HG03039 (cell line): ENCODE measurements around the gene NMT1.
"Not testable (repeated sequence)": the region's sequence is repeated elsewhere in the genome, so short reads cannot be mapped to it uniquely, and the experiment has no call there.

Source experiments
- ATAC-seq: cut with Tn5 transposase; IDR thresholded peaks from one replicate; pipeline ENCODE4 v1.9.1; 2021; ENCODE audit warnings: mild to moderate bottlenecking, moderate library complexity; ENCODE audit not compliant: unreplicated experiment

Gene NMT1

DNA sequence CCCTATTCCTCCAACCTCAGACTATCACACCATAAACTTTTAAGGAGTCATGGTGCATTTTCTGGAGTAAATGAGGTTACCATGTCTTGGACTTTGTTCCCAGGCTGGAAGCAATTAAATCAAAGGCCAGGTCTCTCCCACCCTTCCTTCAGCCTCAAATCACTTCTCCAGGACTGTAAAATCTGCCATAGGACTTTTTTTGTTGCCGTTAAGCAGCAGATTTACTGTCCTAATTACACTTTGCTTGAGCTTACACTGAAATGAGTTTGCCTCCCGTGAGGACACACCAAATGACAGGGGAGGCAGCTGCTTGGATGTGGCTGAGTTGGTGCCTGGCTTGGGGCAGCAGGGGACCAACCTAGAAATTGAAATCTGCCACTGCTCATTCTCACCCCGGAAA is 24.4 kb upstream of the NMT1 start:
- ATAC-seq = no peak

DNA sequence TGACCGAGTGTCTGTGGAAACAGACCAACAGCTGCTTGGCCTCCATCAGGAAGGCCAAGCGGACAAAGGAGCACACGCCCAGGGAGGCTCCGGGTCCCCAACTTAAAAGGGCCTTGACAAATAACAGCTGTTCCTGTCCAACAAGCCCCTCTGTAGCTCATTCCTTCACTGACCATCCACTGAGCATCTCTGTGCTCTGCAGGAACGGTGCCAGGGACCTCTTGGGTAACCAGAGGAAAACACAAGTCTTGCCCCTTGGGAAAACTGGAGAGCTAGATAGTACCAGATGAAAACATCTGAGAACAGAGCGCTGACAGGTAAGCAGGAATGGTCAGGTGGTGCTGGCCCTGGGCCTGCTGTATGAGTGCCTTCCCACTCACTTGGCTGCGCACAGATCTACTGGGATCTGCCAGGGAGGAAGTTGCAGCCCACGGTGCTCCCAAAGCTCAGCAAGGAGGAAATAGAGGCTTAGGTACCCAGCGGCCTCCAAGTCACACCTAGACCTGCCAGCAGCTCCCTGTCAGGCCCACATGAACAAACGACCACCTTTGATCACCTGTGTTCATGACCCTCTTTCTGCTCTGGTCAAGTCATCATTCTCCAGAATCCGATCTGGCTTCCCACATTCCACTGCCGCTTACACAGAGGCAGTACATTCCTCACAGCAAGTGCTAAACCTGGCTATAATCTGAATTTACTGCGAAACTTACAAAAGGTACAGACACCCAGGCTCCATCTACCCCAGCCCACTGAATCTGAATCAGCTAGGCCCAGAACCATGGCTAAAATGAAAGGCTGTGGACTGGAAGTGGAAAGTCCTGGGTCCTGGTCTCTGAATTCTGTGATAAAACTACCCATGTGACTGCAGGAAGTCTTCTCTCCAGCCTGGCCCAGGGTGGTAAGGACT is 22.1 kb upstream of the NMT1 start:
- no peak for ATAC-seq

DNA sequence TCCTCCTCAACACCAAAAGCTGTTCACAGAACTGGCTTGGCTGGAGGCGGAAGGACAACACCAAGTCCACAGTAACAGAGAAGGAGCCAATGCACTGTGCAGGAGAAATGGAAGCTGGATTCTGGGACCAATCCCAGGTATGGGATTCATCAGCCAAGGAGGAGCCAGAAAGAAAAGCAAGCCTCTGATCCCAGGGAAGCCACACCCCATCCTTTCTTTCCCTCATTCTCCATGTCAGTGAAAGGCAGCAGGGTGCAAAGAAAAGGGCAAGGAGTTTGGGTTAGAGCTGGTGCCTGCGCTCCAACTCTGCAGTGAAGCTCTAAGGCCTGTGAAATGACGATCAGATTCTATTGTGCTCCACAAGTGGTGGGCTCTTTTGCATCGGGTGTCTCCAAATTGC is 20.7 kb upstream of the NMT1 start:
- no peak for ATAC-seq

GRCh38 chr17:45042346-45043120 is 18.6 kb upstream of the NMT1 start:
- no peak for ATAC-seq

DNA sequence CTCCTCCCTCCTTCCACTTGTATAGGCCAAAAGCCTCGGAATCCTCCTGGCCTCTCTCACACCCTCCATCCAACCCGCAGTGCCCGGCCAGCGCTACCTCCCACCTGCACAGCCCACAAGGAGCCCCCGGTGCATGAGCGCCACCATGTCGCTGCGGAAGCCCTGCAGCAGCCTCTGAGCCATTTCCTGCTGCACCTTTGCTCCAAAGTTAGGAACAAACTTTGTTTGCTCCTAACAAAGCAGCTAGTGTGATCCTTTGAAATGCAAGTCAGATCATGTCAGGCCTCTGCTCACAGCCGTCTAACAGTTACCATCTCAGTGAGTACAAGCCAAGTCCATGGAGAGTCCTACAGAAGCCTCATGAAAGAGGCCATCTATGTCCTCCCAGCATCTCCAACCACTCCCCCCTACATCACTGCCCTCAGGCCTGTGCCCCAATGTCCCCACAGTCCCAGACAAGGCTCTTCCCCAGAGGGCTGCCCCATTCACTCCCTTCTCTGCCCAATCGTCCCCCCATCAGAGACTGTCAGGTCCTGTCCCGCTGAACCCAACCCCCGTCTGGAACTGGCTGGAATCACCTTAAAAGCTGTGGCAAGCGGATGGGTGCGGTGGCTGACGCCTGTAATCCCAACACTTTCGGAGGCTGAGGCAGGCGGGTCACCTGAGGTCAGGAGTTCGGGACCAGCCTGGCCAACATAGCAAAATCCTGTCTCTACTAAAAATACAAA is 17.1 kb upstream of the NMT1 start:
- no peak for ATAC-seq

GRCh38 chr17:45046537-45047125 is 14.5 kb upstream of the NMT1 start:
- ATAC-seq = no peak

- no peak for ATAC-seq
Measured at GRCh38 chr17:45048795-45049563, 12.1 kb upstream of the NMT1 start.

DNA sequence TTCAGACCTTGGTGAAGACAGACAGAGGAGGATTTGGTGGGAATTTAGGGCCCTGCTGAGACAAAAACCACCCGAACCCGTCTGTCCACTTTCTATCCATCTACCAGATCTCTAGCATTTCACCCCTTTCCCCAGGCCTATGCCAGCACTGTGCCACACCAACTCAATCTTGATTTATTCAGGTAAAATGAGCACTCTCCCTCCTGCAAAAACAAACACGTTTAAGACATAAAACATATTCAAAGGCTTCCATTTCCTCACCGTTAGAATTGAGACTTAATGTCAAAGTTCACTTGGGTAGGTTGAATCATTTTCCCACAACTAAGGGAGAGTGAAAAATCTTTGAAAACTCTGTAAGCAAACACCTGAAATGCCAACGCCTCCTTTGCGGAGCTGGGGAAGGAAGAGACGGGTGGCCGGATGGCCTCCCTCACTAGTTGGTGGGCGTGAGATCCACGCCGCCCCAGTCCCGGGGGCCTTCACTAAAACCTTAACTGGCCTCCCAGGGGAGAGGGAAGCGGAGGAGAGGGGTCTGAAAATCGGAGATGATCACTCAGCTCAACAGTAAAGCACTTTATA is 10.5 kb upstream of the NMT1 start:
- ATAC-seq = no peak

- ATAC-seq = peak; percentile 91
Measured at GRCh38 chr17:45051060-45051719, 9.9 kb upstream of the NMT1 start, which contains the start of gene DCAKD. DCAKD (minus strand) TSS chr17:45051632; CDS start chr17:45034885, 16,747 bp downstream.

GRCh38 chr17:45051720-45052051 is 9.4 kb upstream of the NMT1 start:
- ATAC-seq = not testable (repeated sequence)

- ATAC-seq = no peak
Measured at GRCh38 chr17:45052052-45052772, 8.9 kb upstream of the NMT1 start.

DNA sequence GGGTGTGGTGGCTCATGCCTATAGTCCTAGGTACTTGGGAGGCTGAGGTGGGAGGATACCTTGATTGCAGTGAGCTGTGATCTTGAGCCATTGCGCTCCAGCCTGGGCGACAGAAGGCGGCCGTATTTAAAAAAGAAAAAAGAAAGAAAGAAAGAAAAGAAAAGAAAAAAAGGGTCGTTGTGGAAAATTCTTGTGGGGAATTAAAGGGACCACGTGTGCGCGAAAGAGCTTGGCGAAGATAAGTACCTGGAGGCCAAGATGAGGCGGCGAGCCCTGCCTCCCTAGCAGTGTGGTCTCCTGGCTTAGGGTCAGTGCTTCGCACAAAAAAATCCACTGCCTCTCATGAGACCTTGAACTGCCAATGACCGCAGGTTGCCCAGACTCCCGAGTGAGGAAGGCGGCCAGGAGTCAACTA is 728 bp upstream of the NMT1 start:
- no peak for ATAC-seq

- ATAC-seq = no peak
Measured at GRCh38 chr17:45061606-45062205, 589 bp downstream of the NMT1 start.

DNA sequence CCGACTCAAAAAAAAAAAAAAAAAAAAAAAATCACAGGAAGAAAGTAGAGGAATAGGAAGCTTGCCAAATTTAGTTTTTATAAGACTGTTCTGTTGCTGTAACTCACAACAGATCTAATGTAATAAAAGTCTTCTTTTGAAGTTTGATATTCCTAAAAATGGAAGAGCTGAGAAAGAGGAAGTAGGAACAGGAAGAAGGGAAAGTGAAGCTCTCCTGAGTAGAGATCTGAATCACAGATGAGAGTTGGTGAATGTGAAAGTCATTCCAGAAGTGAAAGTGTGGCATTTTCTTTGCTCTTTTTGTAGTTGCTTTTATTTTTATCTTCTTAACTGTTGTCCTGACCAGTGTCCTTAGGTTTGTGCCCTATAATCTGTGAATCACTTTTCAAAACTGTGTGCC is 2.1 kb downstream of the NMT1 start:
- ATAC-seq = no peak

DNA sequence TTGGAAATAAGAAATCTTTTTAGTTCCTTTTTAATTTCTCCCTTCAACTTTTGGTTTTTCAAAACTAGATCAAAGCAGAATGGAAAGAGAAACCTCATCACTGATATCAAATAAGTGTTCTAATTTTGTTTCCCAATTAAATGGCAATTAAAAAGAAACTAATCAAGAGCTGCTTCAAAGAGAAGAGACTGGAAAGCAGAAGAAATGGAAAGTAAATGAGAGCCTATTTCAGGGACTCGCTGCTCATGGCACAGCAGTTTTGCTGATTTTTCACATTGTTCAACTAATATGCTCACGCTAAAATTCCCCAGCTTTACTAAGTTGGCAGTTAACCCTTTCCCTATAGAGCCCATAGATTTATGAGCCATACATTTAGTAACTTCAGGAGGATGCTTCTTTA is 6.5 kb downstream of the NMT1 start:
- ATAC-seq = no peak

DNA sequence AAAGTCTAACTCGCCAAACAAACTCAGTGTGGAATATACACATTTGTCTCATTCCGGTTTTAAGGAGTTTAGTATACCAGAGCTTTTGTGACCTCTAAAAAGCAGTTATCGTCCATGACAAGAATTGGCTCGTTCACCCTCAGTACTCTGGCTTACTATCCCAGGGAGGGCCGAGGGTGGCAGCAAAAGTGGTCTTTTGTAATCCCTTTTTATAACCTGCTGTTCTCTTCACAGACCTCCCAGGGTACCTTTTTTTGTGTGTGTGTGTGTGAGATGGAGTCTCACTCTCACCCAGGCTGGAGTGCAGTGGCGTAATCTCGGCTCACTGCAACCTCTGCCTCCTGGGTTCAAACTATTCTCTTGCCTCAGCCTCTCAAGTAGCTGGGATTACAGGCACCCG is 8.9 kb downstream of the NMT1 start:
- no peak for ATAC-seq

DNA sequence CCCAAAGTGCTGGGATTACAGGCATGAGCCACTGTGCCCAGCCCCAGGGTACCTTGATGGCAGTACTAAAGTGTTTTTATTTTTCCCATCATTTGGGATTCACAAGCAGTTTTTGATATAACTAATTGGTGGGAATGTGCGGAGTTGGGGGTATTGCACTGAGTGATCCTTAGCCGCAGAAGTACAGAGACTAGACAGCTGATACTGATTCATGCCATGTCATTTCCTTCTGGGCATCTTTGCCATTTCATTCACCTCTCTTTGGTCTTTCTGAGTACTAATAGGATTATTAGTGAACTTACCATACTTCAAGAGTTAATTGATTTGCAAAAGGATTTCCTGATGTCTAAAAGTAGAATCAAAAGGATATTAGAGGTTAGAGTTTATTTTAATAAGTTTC is 9.7 kb downstream of the NMT1 start:
- ATAC-seq = no peak

GRCh38 chr17:45073414-45074070 is 12.4 kb downstream of the NMT1 start:
- no peak for ATAC-seq
